K562 (cell line): ENCODE measurements around the gene DAGLB. TPM values are rescaled to one million over a fixed set of nuclear protein-coding genes. Genes with fewer than 3 reads are reported as not detected.

Experiments used
- ATAC-seq: fragments of 200-7000 bp; cut with Tn5 transposase; 3 replicates; pipeline ENCODE4 v1.9.1; 2020; ENCODE audit warnings: moderate library complexity
- Bru-seq: library from RNA; stranded (reverse); fragments of 400-500 nt; gene quantifications from one replicate; lab custom pipeline; 2021; lab: Mats Ljungman, UMichigan
- BruChase-seq, 2 experiments: library from RNA; stranded (reverse); fragments of 400-500 nt; gene quantifications; one replicate each; lab custom pipeline; 2021; lab: Mats Ljungman, UMichigan
- BruUV-seq: library from RNA; stranded (reverse); fragments of 400-500 nt; replicated peaks from 2 replicates; lab custom pipeline; 2021; lab: Mats Ljungman, UMichigan
- CTCF ChIA-PET: fragments of 300-600 bp; formaldehyde crosslinking; extraction: SDS; loops from one replicate; lab custom pipeline; 2021; ENCODE audit warnings: low intra/inter-chr PET ratio; lab: Yijun Ruan, JAX
- POLR2A ChIA-PET: fragments of 300-600, 350-650 bp; sonication (Branson Sonifier 250); formaldehyde crosslinking; extraction: SDS; loops from one replicate; lab custom pipeline; 2021; ENCODE audit warnings: antibody characterized with exemption, inconsistent platforms; lab: Yijun Ruan, JAX
- DNase-seq, 4 experiments: peaks; one replicate each; pipeline versions ENCODE4 v3.0.0 to v3.0.0-alpha.2; 2011 to 2018; ENCODE audit warnings: low spot score in 3 of 4, mixed read lengths in 3 of 4; ENCODE audit errors: extremely low read depth in 1 of 4
- FAIRE-seq: peaks from 2 replicates; lab custom pipeline; 2011; peaks lifted over from hg19 to GRCh38; lab: Jason Lieb, UNC
- H2AFZ ChIP-seq: 2 replicates; pipeline ENCODE4 v1.6.0; 2011; ENCODE audit warnings: low read depth, low read length, control low read depth, inconsistent platforms
- H3K27ac ChIP-seq: fragments of 200-600 bp; 3 replicates; pipeline ENCODE4 v1.8.0; 2011; ENCODE audit warnings: low read depth, mild to moderate bottlenecking, control low read depth, inconsistent platforms, low read length, moderate library complexity, mixed read lengths; ENCODE audit errors: extremely low read depth
- H3K27me3 ChIP-seq, 2 experiments: fragments of 300-600 bp in 1 of 2; 2 replicates in 1 of 2; 3 replicates in 1 of 2; pipeline versions ENCODE4 v1.6.0 to v1.8.0; 2011; ENCODE audit warnings: inconsistent platforms in 2 of 2, low read length in 2 of 2, mild to moderate bottlenecking in 1 of 2, mixed read lengths in 1 of 2, moderate library complexity in 1 of 2; ENCODE audit not compliant: control insufficient read depth in 2 of 2, insufficient read depth in 2 of 2
- H3K36me3 ChIP-seq: fragments of 300-600 bp; 3 replicates; pipeline ENCODE4 v1.8.0; 2011; ENCODE audit warnings: mild to moderate bottlenecking, low read length, inconsistent platforms; ENCODE audit not compliant: control insufficient read depth, insufficient read depth
- H3K4me1 ChIP-seq, 2 experiments: fragments of 200-600 bp in 1 of 2; replicated peaks in 1 of 2; 2 replicates in 1 of 2; 3 replicates in 1 of 2; pipeline versions ENCODE4 v1.5.1 to v1.8.0; 2011; ENCODE audit warnings: inconsistent platforms in 2 of 2, low read length in 2 of 2, mild to moderate bottlenecking in 1 of 2, mixed read lengths in 1 of 2, moderate library complexity in 1 of 2; ENCODE audit not compliant: control insufficient read depth in 2 of 2, insufficient read depth in 2 of 2
- H3K4me2 ChIP-seq: 2 replicates; pipeline ENCODE4 v1.6.1; 2011; ENCODE audit warnings: low read length, control low read depth, inconsistent platforms, mixed read lengths; ENCODE audit not compliant: insufficient read depth
- H3K4me3 ChIP-seq: fragments of 200-600 bp; sonication (generic), shearing (Covaris generic); 2 replicates; pipeline ENCODE4 v1.5.1; 2016; ENCODE audit warnings: control low read depth, inconsistent platforms
- H3K79me2 ChIP-seq: fragments of 200-600 bp; 3 replicates; pipeline ENCODE4 v1.8.0; 2011; ENCODE audit warnings: low read length, inconsistent platforms; ENCODE audit not compliant: control insufficient read depth, insufficient read depth
- H3K9ac ChIP-seq, 2 experiments: 2 replicates each; pipeline versions ENCODE4 v1.6.0 to v1.6.1; 2011; ENCODE audit warnings: low read depth in 2 of 2, low read length in 2 of 2, control low read depth in 1 of 2, inconsistent platforms in 1 of 2, mild to moderate bottlenecking in 1 of 2, mixed read lengths in 1 of 2; ENCODE audit not compliant: insufficient read depth in 1 of 2
- H3K9me1 ChIP-seq: one replicate; pipeline ENCODE4 v1.6.0; 2011; ENCODE audit warnings: inconsistent platforms, mild to moderate bottlenecking, low read length, moderate library complexity; ENCODE audit not compliant: control insufficient read depth, insufficient read depth
- H3K9me3 ChIP-seq: replicated peaks from 2 replicates; pipeline ENCODE4 v1.5.1; 2011; ENCODE audit warnings: low read depth, low read length, inconsistent platforms; ENCODE audit not compliant: control insufficient read depth, insufficient read depth
- H4K20me1 ChIP-seq: replicated peaks from 2 replicates; pipeline ENCODE4 v1.6.1; 2011; ENCODE audit warnings: low read length, inconsistent platforms, mixed read lengths; ENCODE audit not compliant: control insufficient read depth, insufficient read depth
- CHD1 ChIP-seq: fragments of 200-600 bp; sonication (generic); IDR thresholded peaks from one replicate; pipeline ENCODE4 v1.6.1; 2012; ENCODE audit warnings: mild to moderate bottlenecking, moderate library complexity, low read length, inconsistent platforms
- CTBP1 ChIP-seq: fragments of 450-650 bp; IDR thresholded peaks from 2 replicates; pipeline ENCODE4 v1.6.1; 2016; ENCODE audit warnings: borderline replicate concordance
- E2F3 ChIP-seq: fragments of 250-450 bp; sonication (Bioruptor Pico); IDR thresholded peaks from 2 replicates; pipeline ENCODE4 v1.4.0; 2020; ENCODE audit warnings: mild to moderate bottlenecking
- E2F6 ChIP-seq, 2 experiments: IDR thresholded peaks; 2 replicates each; pipeline ENCODE4 v1.6.1; 2011; ENCODE audit warnings: borderline replicate concordance in 1 of 2, control low read depth in 1 of 2, low read depth in 1 of 2, low read length in 1 of 2, mild to moderate bottlenecking in 1 of 2, mixed read lengths in 1 of 2, moderate library complexity in 1 of 2; ENCODE audit not compliant: insufficient read depth in 1 of 2, insufficient read length in 1 of 2, poor library complexity in 1 of 2, severe bottlenecking in 1 of 2; ENCODE audit errors: extremely low read depth in 1 of 2
- EGR1 ChIP-seq: fragments of 450-650 bp; conservative IDR thresholded peaks from 2 replicates; pipeline ENCODE4 v1.6.1; 2017; ENCODE audit warnings: mild to moderate bottlenecking
- FOXP4 ChIP-seq: sonication (generic); formaldehyde crosslinking; IDR thresholded peaks from 2 replicates; pipeline ENCODE4 v1.8.0; 2022; ENCODE audit warnings: mild to moderate bottlenecking, missing genetic modification reagents, borderline replicate concordance
- MTA1 ChIP-seq: fragments of 450-650 bp; IDR thresholded peaks from 2 replicates; pipeline ENCODE4 v1.6.1; 2017; ENCODE audit warnings: borderline replicate concordance
- PHF8 ChIP-seq: fragments of 200-600 bp; sonication (generic); IDR thresholded peaks from 2 replicates; pipeline ENCODE4 v1.6.1; 2012; ENCODE audit warnings: mixed run types, mild to moderate bottlenecking, inconsistent platforms, low read length, moderate library complexity, borderline replicate concordance
- PTBP1 ChIP-seq: fragments of 200-400 bp; formaldehyde crosslinking; IDR thresholded peaks from 2 replicates; pipeline ENCODE4 v1.6.1; 2017; ENCODE audit warnings: low read depth, low read length
- SRF ChIP-seq, 2 experiments: fragments of 250-450, 450-650 bp in 1 of 2; sonication (Bioruptor Pico) in 1 of 2; sonication (generic) in 1 of 2; formaldehyde crosslinking; IDR thresholded peaks; 2 replicates each; pipeline versions ENCODE4 v1.5.0 to v1.5.1; 2020 to 2022; ENCODE audit warnings: mild to moderate bottlenecking in 1 of 2, missing genetic modification reagents in 1 of 2
- TCF7 ChIP-seq: sonication (generic); IDR thresholded peaks from 2 replicates; pipeline ENCODE4 v1.6.1; 2016; ENCODE audit warnings: antibody characterized with exemption, borderline replicate concordance
- ZBTB17 ChIP-seq: fragments of 450-650 bp; formaldehyde crosslinking; IDR thresholded peaks from 2 replicates; pipeline ENCODE4 v1.4.0; 2020; ENCODE audit warnings: mild to moderate bottlenecking
- ZKSCAN1 ChIP-seq: fragments of 150-350 bp; IDR thresholded peaks from 2 replicates; pipeline ENCODE4 v1.6.1; 2016; ENCODE audit warnings: low read depth, low read length
- whole genome bisulfite sequencing: fragments of 100-300 bp; shearing (Covaris generic); methylation state at CpG from one replicate; pipeline ENCODE4 v1.1.6; 2016; ENCODE audit warnings: low coverage, mixed read lengths; ENCODE audit not compliant: insufficient coverage; ENCODE audit errors: missing lambda C conversion rate; 5-methylcytosine and 5-hydroxymethylcytosine counted together
- in situ Hi-C: fragments of 300-500 bp; cut with MboI; formaldehyde crosslinking; loops from 4 replicates; pipeline ENCODE4 v1.15.0; 2018; ENCODE audit warnings: inconsistent platforms, mixed read lengths
- intact Hi-C: fragments of 100-400 bp; cut with micrococcal nuclease; formaldehyde crosslinking; loops from 2 replicates; pipeline ENCODE4 v1.14.2; 2022
- long read RNA-seq, 3 experiments: library from polyadenylated mRNA in 2 of 3; library from RNA in 1 of 3; unstranded in 2 of 3; stranded (forward) in 1 of 3; transcript quantifications; one replicate each; pipeline ENCODE4 v2.0.0, GENCODE V29; 2019 to 2022
- polyA minus RNA-seq, 3 experiments: library from RNA; depleted of rRNA, polyadenylated mRNA; stranded (reverse); fragments of >200 nt; gene quantifications; 2 replicates each; pipeline ENCODE4 v1.2.3, GENCODE V29; 2011
- polyA plus RNA-seq, 8 experiments: library from polyadenylated mRNA; depleted of rRNA in 4 of 8; stranded (reverse) in 5 of 8; unstranded in 3 of 8; fragments of >200 nt; fragmentation: Nextera tagmentation in 2 of 8; fragmentation: Illumina TruSeq in 1 of 8; extraction: Ambion mirVana in 2 of 8; extraction: Trizol in 1 of 8; gene quantifications; 2 replicates each; pipeline versions ENCODE4 v1.2.1 to v1.2.3, GENCODE V29; 2011 to 2014; ENCODE audit warnings: inconsistent platforms in 1 of 8, missing spikeins in 1 of 8
- total RNA-seq, 7 experiments: library from RNA; depleted of rRNA in 6 of 7; stranded (reverse); fragments of >200 nt in 6 of 7; fragmentation: Illumina TruSeq in 2 of 7; extraction: Trizol in 2 of 7; gene quantifications; 2 replicates each; pipeline versions ENCODE4 v1.2.1 to v1.2.3, GENCODE V29; 2011 to 2021; ENCODE audit warnings: low replicate concordance in 1 of 7

Gene DAGLB
- 63.0 and 140 TPM in 2 replicates for total RNA-seq (2011; cell fraction: chromatin; rRNA removed; ENCODE audit: low replicate concordance)
- 64.6 and 66.9 TPM in 2 replicates for total RNA-seq (2011; cell fraction: nucleolus; rRNA removed)
- total RNA-seq (2011; cell fraction: nucleoplasm; rRNA removed): 67.4 and 68.4 TPM in 2 replicates
- total RNA-seq (2014; rRNA removed) (9.4 and 11.3 TPM in 2 replicates), total RNA-seq (2014; rRNA removed; fragmentation: Illumina TruSeq; extraction: Trizol) (4.1 and 5.8 TPM in 2 replicates), total RNA-seq (2015; rRNA removed; fragmentation: Illumina TruSeq; extraction: Trizol) (9.4 and 9.7 TPM in 2 replicates), total RNA-seq (2021) (16.3 and 16.4 TPM in 2 replicates), polyA plus RNA-seq (2011; rRNA removed) (12.0 and 15.8 TPM in 2 replicates), polyA plus RNA-seq (2014; fragmentation: Illumina TruSeq; extraction: Trizol) (7.8 and 8.9 TPM in 2 replicates), polyA plus RNA-seq (2014; fragmentation: Nextera tagmentation; extraction: Ambion mirVana) (1 to 10 TPM in 1 of 2 experiments, under 1 TPM in 1; 0.92 to 1.0 TPM), polyA plus RNA-seq (2014; rRNA removed) (9.3 and 9.5 TPM in 2 replicates), polyA minus RNA-seq (2011; rRNA and poly(A)+ RNA removed) (30.5 and 33.7 TPM in 2 replicates), Bru-seq, nascent RNA (percentile 65 among the genes with signal in this experiment), BruChase-seq, experiment 1, labeled RNA remaining after a 2-hour chase (percentile 68 among the genes with signal in this experiment), BruChase-seq, experiment 2, labeled RNA remaining after a 6-hour chase (percentile 68 among the genes with signal in this experiment)
- 15.1 and 17.4 TPM in 2 replicates for polyA plus RNA-seq (2011; cell fraction: cytosol; rRNA removed)
- polyA plus RNA-seq (2011; cell fraction: nucleus; rRNA removed): 31.9 and 32.2 TPM in 2 replicates
- polyA plus RNA-seq (2012): 7.4 and 10.0 TPM in 2 replicates
- 20.4 and 27.9 TPM in 2 replicates for polyA minus RNA-seq (2011; cell fraction: cytosol; rRNA and poly(A)+ RNA removed)
- polyA minus RNA-seq (2011; cell fraction: nucleus; rRNA and poly(A)+ RNA removed): 20.7 and 23.4 TPM in 2 replicates
- long read RNA-seq, experiment 1, transcript DAGLB-201 (15 exons, 2,897 nt): major isoform, 20 of 39 reads
- long read RNA-seq, experiment 1, partial matches to known transcripts: 7 of 39 reads
- long read RNA-seq, experiment 1, other reads (novel, unspliced or antisense): 11 of 39 reads
- long read RNA-seq, experiment 2, partial matches to known transcripts: 3 of 12 reads
- long read RNA-seq, experiment 2, other reads (novel, unspliced or antisense): 4 of 12 reads
- long read RNA-seq, experiment 3, partial matches to known transcripts: 0 of 3 reads
- long read RNA-seq, experiment 3, other reads (novel, unspliced or antisense): 0 of 3 reads

- Histone ChIP-seq H2AFZ (peak within 1 kb of the TSS; percentile 92), H3K27me3 (no peaks in the 10 kb centered on the region), H3K4me3 (peak within 1 kb of the TSS; percentile 76), H3K9me3 (no peaks in the 10 kb centered on the region), H3K36me3 (peaks cover 26% of the 10 kb centered on the region), H3K27ac (peak within 1 kb of the TSS; percentile 87), H3K4me1 (peaks cover 14 to 26% of the 10 kb centered on the region in 2 experiments; a peak in 4 of 5 replicates), H3K4me2 (peak within 1 kb of the TSS; percentile 90), H4K20me1 (no peaks in the 10 kb centered on the region), H3K9me1 (no peaks in the 10 kb centered on the region), H3K9ac (peak within 1 kb of the TSS; percentile 86 to 94), H3K79me2 (peaks cover 23% of the 10 kb centered on the region)
- in situ Hi-C loops: no loop called here
- under 1% methylated on average over 55 of the region's 61 CpGs for WGBS
- DNase-seq (peak; percentile 97 to 99 (median 99)), FAIRE-seq (peak; percentile 96), ATAC-seq (peak; percentile 92)
- ChIA-PET CTCF (no interaction called here), POLR2A (interaction anchor here (0.6 to 1.3 kb wide), 7 partner anchors 16 to 683 kb away, joined by 3 to 5 read pairs (median 3); no protein-coding TSS in a partner anchor)
- no TSS peak for BruUV-seq
- intact Hi-C loops: no loop called here
- TF ChIP-seq CTBP1 (peak; percentile 5; the same call in 1 of the 2 replicates), TCF7 (peak; percentile 56; the same call in 1 of the 2 replicates), E2F6 (IDR thresholded peaks at IDR 0.05; ENCODE audit: borderline replicate concordance in 1 of 2, extremely low read depth in 1 of 2, insufficient read depth in 1 of 2, insufficient read length in 1 of 2, low read depth in 1 of 2, low read length in 1 of 2, poor library complexity in 1 of 2, severe bottlenecking in 1 of 2) (peak; percentile 15 to 59), E2F3 (CRISPR knock-in tag) (0 out of 2 replicates have a peak, but pooled peaks have one; percentile 47), ZBTB17 (0 out of 2 replicates have a peak, but pooled peaks have one; percentile 44), SRF (CRISPR knock-in tag; IDR thresholded peaks at IDR 0.05) (peak in 1 of 2 experiments; percentile 9; a peak in 1 of 4 replicates), PHF8 (peak; percentile 80; the same call in 1 of the 2 replicates), EGR1 (peak; percentile 76), MTA1 (no peak), ZKSCAN1 (peak; percentile 28; the same call in 1 of the 2 replicates), PTBP1 (no peak), FOXP4 (0 out of 2 replicates have a peak, but pooled peaks have one; percentile 54), CHD1 (peak; percentile 71)
Measured at GRCh38 chr7:6447581-6448199, at the start of gene DAGLB. Gene DAGLB, minus strand, starts transcription at chr7:6447954. Its CDS starts 112 bp downstream, at chr7:6447842.
